ENCODE results near the gene PPOX.

PPOX gene

GRCh38 chr1:161176468-161177111 lies 10.4 kb downstream of the PPOX start:
- DNase-seq (ENCODE audit: low spot score) = no peak

GRCh38 chr1:161177112-161177935 lies 11.1 kb downstream of the PPOX start, which contains the start of gene B4GALT3:
Gene B4GALT3, minus strand, starts transcription at chr1:161177507. Its CDS starts 1,447 bp downstream, at chr1:161176060.
- DNase-seq (ENCODE audit: low spot score) = peak; percentile 96

DNA sequence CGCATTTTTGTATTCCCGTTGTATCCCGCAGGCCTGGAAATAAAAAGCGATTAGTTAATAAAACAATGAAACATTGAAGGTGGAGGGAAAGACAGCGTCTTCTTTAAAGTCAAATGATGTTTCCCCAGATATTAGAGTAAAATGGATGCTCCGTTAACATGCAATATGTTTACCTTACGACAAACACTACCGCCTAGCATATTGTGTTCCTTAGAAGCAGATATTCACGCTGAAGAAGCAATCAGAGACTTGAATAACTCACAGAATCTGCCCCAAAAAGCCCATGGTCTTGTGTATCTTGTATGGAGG lies 11.7 kb downstream of the PPOX start:
- peak; percentile 49 for DNase-seq (ENCODE audit: low spot score)

- no peak for DNase-seq (ENCODE audit: low spot score)
Measured at GRCh38 chr1:161179698-161180097, 13.5 kb downstream of the PPOX start.

DNA sequence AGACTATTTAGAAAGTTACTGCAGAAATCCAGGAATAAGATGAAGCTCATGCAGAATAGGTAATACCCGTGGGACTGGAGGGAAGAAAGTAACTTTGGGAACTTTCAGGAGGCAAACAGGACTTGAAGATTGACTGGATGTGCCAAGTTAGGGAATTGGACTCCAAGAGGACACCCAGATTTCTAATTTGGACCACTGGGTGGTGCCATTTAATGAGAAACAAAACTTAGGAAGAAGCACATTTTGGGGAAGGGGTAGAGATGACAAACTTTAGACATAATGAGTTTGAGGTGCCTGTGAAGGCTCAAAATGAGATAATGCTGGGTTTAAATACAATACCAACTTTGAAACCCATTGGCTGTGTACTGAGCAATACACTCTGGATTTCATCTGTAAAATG lies 14.4 kb downstream of the PPOX start:
- peak; percentile 64 for DNase-seq (ENCODE audit: low spot score)

DNA sequence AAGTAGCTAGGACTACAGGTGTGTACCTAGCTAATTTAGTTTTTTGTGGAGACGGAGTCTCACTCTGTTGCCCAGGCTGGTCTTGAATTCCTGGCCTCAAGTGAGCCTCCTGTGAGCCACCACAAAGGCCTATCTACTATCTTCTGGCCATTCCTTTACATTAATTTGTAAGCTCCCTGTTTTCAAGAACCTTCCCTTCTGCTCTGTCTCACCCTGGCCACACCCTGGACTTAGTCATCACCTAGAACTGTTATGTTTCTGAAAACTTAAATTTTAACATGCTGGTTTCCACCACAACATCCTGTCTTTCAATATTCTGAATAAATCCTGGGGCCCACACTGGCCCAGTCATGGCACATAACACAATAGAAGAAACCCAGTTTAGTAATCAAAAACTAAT lies 16.0 kb downstream of the PPOX start:
- no peak for DNase-seq (ENCODE audit: low spot score)

DNA sequence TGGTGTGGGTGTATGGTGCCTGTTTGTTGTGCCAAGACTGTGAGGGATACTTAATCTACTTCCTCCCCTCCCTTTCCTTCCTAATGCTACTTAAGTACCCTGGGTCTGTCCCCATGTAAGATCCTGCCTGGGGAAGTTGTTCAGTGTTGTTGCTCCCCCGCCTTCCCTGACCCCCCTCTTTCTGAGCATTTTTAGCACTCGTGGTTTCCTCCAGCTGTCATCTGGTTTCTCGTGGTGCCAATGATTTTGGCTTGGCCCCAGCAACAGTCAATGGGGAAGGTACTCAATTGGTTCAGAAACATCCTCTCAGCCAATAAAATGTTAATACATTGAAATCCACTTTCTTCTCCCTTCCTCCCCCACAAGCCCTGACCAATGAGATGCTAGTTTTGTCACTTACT lies 19.1 kb downstream of the PPOX start:
- DNase-seq (ENCODE audit: low spot score) = peak; percentile 99

DNA sequence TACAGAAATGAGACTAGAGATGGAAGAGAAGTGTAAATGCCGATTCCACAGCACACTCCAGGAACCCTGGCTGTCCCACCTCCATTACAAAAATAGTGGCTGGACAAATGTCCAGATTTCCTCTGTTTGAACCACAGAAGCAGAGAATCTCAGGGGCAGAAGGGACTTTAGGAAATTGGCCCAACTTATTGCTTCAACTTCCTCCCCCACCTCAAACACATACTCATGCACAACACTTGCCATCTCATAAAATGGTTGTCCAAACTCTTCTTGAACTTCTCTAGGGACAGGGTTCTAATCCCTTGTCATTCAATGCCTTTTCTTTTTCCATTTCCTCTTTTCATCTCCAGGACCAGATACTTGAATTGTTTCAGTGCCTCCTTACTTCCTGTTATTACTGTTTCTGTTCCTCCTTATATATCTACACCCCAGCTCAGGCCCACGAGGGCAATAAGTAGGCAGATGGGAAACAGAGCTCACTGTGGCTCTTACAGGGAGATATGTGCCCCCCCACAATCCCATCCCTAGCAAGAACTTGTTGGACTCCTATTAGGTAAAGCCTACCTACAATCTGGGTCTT lies 19.6 kb downstream of the PPOX start:
- DNase-seq (ENCODE audit: low spot score) = peak; percentile 91

DNA sequence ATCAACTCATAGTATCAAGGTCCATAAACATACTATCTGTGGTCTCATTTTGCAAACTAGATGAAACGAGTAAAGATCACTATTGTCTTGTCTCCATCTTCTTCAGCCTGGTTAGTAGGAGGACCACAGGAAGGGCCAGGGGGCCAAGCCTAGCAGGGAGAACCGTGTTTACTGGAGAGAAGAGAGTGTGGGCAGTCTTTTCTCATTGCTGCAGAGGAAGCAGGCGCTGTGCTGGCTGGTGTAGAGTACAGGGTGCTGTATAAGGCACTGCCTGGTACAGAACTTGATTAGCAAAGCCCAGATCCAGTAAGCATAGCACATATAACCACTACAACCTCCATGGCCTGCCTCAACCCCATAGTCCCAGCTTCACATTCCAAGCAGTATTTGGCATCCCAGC lies 21.1 kb downstream of the PPOX start:
- DNase-seq (ENCODE audit: low spot score) = no peak

GRCh38 chr1:161188381-161188780 lies 22.2 kb downstream of the PPOX start:
- DNase-seq (ENCODE audit: low spot score) = no peak

DNA sequence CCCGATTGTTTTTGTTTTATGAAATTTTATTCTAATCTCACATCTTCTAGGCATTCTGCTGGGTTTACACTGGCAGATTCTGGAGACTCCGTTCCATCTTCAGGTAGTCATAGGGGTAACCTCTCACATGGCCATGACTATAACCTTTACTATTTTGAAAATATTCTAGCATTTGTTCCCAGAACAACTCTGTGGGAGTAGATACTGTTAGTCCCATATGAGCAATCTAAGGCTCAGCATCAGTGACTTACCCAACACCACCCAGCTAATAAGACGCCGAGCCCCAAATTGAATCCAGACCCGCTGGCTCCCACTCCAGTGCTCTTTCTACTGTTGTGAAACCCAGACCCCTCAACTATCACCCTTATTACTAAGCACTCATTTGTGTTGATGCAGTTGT lies 22.8 kb downstream of the PPOX start:
- DNase-seq (ENCODE audit: low spot score) = no peak

GRCh38 chr1:161190962-161191521 lies 24.8 kb downstream of the PPOX start:
- DNase-seq (ENCODE audit: low spot score) = no peak

GRCh38 chr1:161191971-161192370 lies 25.7 kb downstream of the PPOX start:
- no peak for DNase-seq (ENCODE audit: low spot score)

DNA sequence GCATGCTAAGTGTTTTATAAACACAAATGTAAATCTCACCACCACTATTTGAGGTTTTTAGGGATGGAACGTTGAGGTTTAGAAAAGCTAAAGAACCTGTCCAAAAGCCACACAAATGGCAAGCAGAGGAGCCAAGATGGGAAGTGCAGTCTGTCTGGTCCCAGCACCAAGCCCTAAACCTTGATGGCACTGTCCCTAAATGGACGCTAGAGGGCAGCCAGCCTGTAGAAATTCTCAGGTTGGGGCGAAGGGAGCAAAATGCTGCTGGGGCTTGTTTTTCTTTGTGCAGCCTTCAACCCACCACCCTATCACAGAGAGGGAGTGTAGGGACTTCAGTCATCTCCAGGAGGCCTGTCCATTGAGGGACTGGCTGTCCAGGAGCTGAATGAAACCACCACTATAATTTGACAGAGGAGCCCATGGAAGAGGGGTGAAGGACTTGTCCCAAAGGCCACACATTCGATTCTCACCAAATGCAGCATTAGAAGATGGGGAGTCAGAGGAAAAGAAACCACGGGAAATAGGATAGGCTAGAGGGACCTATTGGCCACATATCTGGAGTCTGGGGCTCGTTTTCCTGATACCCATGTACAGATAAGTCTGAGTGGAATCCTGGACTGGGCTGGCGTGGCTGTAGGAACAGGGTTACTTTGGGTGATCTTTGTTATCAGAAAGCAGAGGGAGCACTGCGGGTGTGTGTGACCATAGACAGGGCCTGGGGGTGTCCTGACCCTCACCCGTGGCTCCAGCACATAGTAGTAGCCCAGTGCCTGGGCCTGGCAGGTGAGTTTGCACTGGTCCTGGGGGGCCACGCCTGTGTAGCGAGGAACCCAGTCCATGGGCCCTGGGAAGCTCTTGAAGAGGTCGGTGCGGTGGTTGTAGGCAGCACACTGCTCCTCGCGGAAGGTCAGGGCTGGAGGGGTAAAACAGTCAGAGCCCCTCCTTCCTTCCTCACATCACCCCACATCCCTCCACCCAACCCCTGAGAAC lies 26.5 kb downstream of the PPOX start:
- peak; percentile 95 for DNase-seq (ENCODE audit: low spot score)

- no peak for DNase-seq (ENCODE audit: low spot score)
Measured at GRCh38 chr1:161193561-161194235, 27.5 kb downstream of the PPOX start.

- DNase-seq (ENCODE audit: low spot score) = no peak
Measured at GRCh38 chr1:161195171-161195570, 28.9 kb downstream of the PPOX start.

- no peak for DNase-seq (ENCODE audit: low spot score)
Measured at GRCh38 chr1:161196111-161196510, 29.9 kb downstream of the PPOX start.

GRCh38 chr1:161196521-161197451 lies 30.6 kb downstream of the PPOX start:
- no peak for DNase-seq (ENCODE audit: low spot score)

DNA sequence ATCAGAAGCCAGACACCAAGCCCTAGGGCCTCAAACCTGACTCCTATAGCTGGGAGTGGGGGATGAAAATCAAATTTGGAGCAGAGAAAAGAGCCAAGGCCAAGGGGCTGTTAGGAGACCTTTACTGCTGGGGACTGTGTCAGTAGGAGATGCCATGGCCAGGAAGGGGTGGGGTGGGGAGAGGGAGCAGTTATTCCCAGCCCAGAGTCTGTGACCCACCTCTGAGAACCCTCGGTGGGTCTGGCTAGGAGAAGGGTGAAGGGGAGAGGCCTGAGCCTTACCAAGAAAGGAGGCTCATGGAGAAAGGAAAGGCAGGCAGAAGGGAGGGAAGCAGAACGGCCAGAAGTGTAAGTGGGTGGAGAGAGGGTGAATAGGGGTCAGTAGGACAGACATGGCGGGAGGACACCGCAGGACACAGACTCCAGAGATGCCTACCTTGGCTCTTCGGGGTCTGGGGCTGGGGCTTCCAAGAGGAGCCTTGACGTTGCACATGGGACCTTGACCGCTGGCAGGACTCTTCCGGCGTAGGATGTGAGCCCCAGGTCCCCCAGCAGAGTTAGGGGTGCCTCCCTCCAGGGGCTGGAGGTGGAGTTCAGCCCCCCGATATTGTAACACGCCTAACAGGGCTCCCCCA lies 31.5 kb downstream of the PPOX start:
- no peak for DNase-seq (ENCODE audit: low spot score)

Measured in NAMALWA (cell line).